ENCODE measurements around the gene CNTNAP2.

CNTNAP2 gene

DNA sequence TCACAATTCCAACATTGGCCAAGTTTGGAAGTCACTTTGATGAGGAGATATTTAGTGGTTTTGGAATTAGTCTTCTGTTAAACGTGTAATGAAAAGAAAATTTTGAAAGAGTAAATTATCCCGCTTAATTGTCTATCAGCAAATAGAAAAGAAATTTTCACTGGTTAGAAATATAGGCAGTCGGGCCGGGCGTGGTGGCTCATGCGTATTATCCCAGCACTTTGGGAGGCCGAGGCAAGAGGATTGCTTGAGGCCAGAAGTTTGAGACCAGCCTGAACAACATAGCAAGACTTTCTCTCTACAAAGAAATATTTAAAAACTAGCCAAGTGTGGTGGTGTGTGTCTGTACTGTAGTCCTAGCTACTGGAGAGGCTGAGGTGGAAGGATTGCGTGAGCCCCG lies 13.4 kb downstream of the CNTNAP2 start:
- Histone ChIP-seq H3K9ac (ENCODE audit: low read depth, low read length) (no peak overlapping the region), H3K27me3 (ENCODE audit: insufficient read depth, low read length, poor library complexity) (no peaks in the 10 kb centered on the region), H3K4me2 (ENCODE audit: insufficient read depth, low read length) (no peak overlapping the region), H3K4me1 (ENCODE audit: insufficient read depth, low read length) (no peaks in the 10 kb centered on the region), H3K9me3 (ENCODE audit: insufficient read depth, low read length, severe bottlenecking) (no peaks in the 10 kb centered on the region), H3K27ac (ENCODE audit: low read length) (no peak overlapping the region), H3K79me2 (ENCODE audit: insufficient read depth, low read length) (no peaks in the 10 kb centered on the region), H2AFZ (ENCODE audit: low read depth, low read length) (no peak overlapping the region), H4K20me1 (ENCODE audit: insufficient read depth, low read length) (no peaks in the 10 kb centered on the region), H3K36me3 (ENCODE audit: insufficient read depth, low read length) (no peaks in the 10 kb centered on the region), H3K4me3 (ENCODE audit: low read depth in 1 of 2, low read length in 2 of 2) (no peak overlapping the region)
- DNase-seq (no peak), ATAC-seq (ENCODE audit: insufficient read depth, low read depth) (no peak)
- TF ChIP-seq, protein P1, sequence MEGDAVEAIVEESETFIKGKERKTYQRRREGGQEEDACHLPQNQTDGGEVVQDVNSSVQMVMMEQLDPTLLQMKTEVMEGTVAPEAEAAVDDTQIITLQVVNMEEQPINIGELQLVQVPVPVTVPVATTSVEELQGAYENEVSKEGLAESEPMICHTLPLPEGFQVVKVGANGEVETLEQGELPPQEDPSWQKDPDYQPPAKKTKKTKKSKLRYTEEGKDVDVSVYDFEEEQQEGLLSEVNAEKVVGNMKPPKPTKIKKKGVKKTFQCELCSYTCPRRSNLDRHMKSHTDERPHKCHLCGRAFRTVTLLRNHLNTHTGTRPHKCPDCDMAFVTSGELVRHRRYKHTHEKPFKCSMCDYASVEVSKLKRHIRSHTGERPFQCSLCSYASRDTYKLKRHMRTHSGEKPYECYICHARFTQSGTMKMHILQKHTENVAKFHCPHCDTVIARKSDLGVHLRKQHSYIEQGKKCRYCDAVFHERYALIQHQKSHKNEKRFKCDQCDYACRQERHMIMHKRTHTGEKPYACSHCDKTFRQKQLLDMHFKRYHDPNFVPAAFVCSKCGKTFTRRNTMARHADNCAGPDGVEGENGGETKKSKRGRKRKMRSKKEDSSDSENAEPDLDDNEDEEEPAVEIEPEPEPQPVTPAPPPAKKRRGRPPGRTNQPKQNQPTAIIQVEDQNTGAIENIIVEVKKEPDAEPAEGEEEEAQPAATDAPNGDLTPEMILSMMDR (IDR thresholded peaks at IDR 0.05; ENCODE audit: borderline replicate concordance, extremely low read depth, low read length, poor library complexity, severe bottlenecking): no peak
- TF ChIP-seq EZH2 (IDR thresholded peaks at IDR 0.05; ENCODE audit: borderline replicate concordance, low read depth, low read length, severe bottlenecking): no peak

DNA sequence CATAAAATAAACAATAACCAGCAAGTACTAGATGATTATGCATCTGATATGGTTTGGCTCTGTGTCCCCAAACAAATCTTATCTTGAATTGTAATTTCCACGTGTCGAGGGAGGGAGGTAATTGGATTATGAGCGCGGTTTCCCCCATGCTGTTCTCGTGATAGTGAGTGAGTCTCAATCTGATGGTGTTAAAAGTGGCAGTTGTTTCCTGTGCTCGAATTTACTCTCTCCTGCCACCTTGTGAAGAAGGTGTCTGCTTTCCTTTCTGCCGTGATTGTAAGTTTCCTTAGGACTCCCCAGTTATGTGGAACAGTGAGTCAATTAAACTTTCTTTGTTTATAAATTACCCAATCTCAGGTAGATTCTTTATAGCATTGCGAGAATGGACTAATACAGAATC lies 15.1 kb downstream of the CNTNAP2 start:
- Histone ChIP-seq H3K4me1 (ENCODE audit: insufficient read depth, low read length) (no peaks in the 10 kb centered on the region), H3K27ac (ENCODE audit: low read length) (no peak overlapping the region), H3K9me3 (ENCODE audit: insufficient read depth, low read length, severe bottlenecking) (no peaks in the 10 kb centered on the region), H4K20me1 (ENCODE audit: insufficient read depth, low read length) (no peaks in the 10 kb centered on the region), H2AFZ (ENCODE audit: low read depth, low read length) (no peak overlapping the region), H3K4me3 (ENCODE audit: low read depth in 1 of 2, low read length in 2 of 2) (no peak overlapping the region), H3K27me3 (ENCODE audit: insufficient read depth, low read length, poor library complexity) (no peaks in the 10 kb centered on the region), H3K9ac (ENCODE audit: low read depth, low read length) (no peak overlapping the region), H3K36me3 (ENCODE audit: insufficient read depth, low read length) (no peaks in the 10 kb centered on the region), H3K79me2 (ENCODE audit: insufficient read depth, low read length) (no peaks in the 10 kb centered on the region), H3K4me2 (ENCODE audit: insufficient read depth, low read length) (no peak overlapping the region)
- TF ChIP-seq, protein P1 (IDR thresholded peaks at IDR 0.05; ENCODE audit: borderline replicate concordance, extremely low read depth, low read length, poor library complexity, severe bottlenecking): no peak
- no peak for TF ChIP-seq EZH2 (IDR thresholded peaks at IDR 0.05; ENCODE audit: borderline replicate concordance, low read depth, low read length, severe bottlenecking)
- no peak for ATAC-seq (ENCODE audit: insufficient read depth, low read depth)
- DNase-seq: no peak

DNA sequence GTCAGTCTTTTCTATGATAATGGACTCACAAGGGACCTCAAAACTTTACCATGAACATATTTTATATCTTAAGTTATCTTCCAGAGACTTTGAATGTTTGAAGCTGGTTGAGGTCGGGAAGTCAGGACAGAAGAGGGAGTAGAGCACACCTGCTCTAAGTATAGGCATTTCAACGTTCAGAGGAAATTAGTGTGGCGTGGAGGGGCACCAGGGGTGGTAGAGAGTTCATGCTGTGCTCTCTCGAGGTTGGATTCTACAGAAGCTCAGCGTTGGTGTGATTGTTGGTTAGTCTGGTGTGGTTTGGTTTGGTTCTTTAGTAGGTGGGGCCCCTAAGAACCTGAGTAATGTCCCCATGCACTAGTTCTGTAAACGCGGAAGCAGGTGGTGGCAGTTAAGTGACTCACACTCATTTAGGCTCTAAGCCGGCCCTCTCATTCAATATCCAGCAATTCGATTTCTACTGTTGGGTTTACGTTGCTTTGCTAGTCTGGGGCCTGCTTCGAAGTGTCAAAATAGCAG lies 19.8 kb downstream of the CNTNAP2 start:
- Histone ChIP-seq H3K79me2 (ENCODE audit: insufficient read depth, low read length) (no peaks in the 10 kb centered on the region), H4K20me1 (ENCODE audit: insufficient read depth, low read length) (no peaks in the 10 kb centered on the region), H3K27me3 (ENCODE audit: insufficient read depth, low read length, poor library complexity) (no peaks in the 10 kb centered on the region), H2AFZ (ENCODE audit: low read depth, low read length) (no peak overlapping the region), H3K27ac (ENCODE audit: low read length) (no peak overlapping the region), H3K9ac (ENCODE audit: low read depth, low read length) (no peak overlapping the region), H3K36me3 (ENCODE audit: insufficient read depth, low read length) (no peaks in the 10 kb centered on the region), H3K9me3 (ENCODE audit: insufficient read depth, low read length, severe bottlenecking) (no peaks in the 10 kb centered on the region), H3K4me2 (ENCODE audit: insufficient read depth, low read length) (no peak overlapping the region), H3K4me1 (ENCODE audit: insufficient read depth, low read length) (no peaks in the 10 kb centered on the region), H3K4me3 (ENCODE audit: low read depth in 1 of 2, low read length in 2 of 2) (no peak overlapping the region)
- DNase-seq (no peak), ATAC-seq (ENCODE audit: insufficient read depth, low read depth) (no peak)
- TF ChIP-seq EZH2 (IDR thresholded peaks at IDR 0.05; ENCODE audit: borderline replicate concordance, low read depth, low read length, severe bottlenecking): no peak
- TF ChIP-seq, protein P1 (IDR thresholded peaks at IDR 0.05; ENCODE audit: borderline replicate concordance, extremely low read depth, low read length, poor library complexity, severe bottlenecking): no peak

DNA sequence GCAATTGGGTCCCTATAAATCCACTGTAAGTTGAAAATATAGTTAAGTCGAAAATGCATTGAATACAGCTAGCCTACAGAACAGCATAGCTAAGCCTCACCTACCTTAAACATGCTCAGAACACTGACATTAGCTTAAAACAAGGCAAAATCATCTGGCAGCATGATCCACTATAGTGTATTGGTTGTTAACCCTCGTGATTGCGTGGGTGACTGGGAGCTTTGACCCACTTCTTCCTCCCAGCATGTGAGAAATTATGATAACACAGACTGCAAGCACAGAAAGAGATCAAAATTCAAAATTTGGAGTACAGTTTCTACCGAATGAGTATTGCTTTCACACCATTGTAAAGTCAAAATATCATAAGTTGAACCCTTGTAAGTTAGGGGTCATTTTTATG lies 22.3 kb downstream of the CNTNAP2 start:
- DNase-seq: no peak
- Histone ChIP-seq H4K20me1 (ENCODE audit: insufficient read depth, low read length) (no peaks in the 10 kb centered on the region), H3K9ac (ENCODE audit: low read depth, low read length) (no peak overlapping the region), H3K4me2 (ENCODE audit: insufficient read depth, low read length) (no peak overlapping the region), H3K27me3 (ENCODE audit: insufficient read depth, low read length, poor library complexity) (no peaks in the 10 kb centered on the region), H3K79me2 (ENCODE audit: insufficient read depth, low read length) (no peaks in the 10 kb centered on the region), H3K27ac (ENCODE audit: low read length) (no peak overlapping the region), H3K9me3 (ENCODE audit: insufficient read depth, low read length, severe bottlenecking) (no peaks in the 10 kb centered on the region), H3K4me1 (ENCODE audit: insufficient read depth, low read length) (no peaks in the 10 kb centered on the region), H2AFZ (ENCODE audit: low read depth, low read length) (no peak overlapping the region), H3K36me3 (ENCODE audit: insufficient read depth, low read length) (no peaks in the 10 kb centered on the region), H3K4me3 (ENCODE audit: low read depth in 1 of 2, low read length in 2 of 2) (no peak overlapping the region)
- TF ChIP-seq, protein P1 (IDR thresholded peaks at IDR 0.05; ENCODE audit: borderline replicate concordance, extremely low read depth, low read length, poor library complexity, severe bottlenecking): no peak
- TF ChIP-seq EZH2 (IDR thresholded peaks at IDR 0.05; ENCODE audit: borderline replicate concordance, low read depth, low read length, severe bottlenecking): no peak
- ATAC-seq (ENCODE audit: insufficient read depth, low read depth): no peak
